Thoracic aorta endothelial cell (primary cell): ENCODE measurements around the gene RECQL5. TPM values are rescaled to one million over a fixed set of nuclear protein-coding genes. Genes with fewer than 3 reads are reported as not detected.

Experiments
- total RNA-seq: library from RNA; depleted of rRNA; stranded (reverse); fragments of >200 nt; gene quantifications from 2 replicates; pipeline ENCODE4 v1.2.3, GENCODE V29; 2012

The RECQL5 gene
- total RNA-seq, result 20.2 and 20.8 TPM in 2 replicates

DNA sequence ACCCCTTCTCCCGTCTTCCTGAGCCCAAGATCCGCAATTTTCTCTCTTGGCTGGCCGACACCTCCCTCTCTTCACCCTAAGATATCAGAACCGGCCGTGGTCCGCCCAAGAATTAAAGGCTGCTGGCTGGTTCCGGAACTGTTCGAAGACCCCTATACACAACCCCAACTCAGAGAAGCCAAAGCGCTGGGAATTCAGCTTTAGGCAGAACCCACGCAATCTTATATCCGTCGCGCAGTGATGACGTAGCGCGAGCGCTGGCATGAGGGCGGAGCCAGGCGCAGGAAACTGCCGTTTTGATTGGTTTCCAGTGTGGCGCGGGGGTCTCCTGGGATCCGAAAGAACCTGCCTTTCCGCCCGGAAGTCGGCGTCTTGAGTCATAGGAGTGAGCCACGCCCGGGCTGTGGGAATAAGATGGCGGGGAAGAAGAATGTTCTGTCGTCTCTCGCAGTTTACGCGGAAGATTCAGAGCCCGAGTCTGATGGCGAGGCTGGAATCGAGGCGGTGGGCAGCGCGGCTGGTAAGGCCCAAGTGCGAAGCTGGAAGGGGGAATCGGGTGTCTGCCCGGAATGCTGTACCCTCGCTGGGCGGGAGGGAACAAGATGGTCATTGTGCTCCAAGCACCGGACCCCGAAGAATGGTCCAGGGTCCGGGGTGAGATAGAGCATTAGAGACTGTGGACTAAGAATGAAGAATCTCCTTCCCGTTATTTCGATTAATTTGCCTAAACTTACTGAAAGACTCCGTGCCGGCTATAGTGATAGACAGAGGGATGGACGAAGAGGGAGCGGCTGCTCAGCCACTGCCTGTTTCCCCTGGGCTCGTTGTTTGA lies at the start of gene RECQL5, which contains the start of gene SAP30BP:
Gene RECQL5 (minus strand): TSS at position 196 of the 832 bp plus-strand sequence. CDS start 597 bp downstream, outside the sequence.
Gene SAP30BP (plus strand): TSS at position 380 of the 832 bp plus-strand sequence. CDS start 35 bp downstream, at position 415.

DNA sequence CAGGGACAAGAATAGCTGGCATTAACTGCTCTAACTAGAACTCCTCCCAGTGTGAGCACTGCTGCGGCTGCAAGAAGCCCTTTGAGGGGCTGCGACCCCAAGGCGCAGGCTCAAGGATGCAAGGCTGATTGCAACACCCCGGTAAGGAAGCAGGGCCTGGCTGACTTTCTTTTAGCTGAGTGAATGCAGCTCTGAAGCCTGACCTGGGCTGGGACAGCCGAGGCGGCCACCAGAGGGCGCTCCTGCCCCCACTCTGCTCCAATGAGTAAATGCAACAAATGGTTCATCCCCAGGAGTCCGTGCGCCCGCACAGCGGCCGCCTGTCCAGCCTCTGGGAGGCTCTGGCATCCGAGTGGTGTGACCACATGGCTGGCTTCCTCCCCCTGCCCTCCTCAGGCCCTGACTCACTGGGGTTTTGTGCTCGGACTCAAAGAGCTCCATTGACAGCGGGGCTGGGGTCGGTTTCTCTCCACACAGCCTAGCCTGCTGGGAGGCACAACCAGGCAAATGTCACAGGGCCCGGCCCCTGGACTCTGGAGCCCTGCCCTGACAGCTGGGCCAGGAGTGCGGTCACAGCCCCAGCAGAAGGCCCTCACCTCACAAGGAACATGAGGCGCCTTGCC lies 34.0 kb downstream of the RECQL5 start, which contains the start of gene SMIM5:
Gene SMIM5 (plus strand): TSS at position 572 of the 623 bp plus-strand sequence. CDS start 6,768 bp downstream, outside the sequence.

DNA sequence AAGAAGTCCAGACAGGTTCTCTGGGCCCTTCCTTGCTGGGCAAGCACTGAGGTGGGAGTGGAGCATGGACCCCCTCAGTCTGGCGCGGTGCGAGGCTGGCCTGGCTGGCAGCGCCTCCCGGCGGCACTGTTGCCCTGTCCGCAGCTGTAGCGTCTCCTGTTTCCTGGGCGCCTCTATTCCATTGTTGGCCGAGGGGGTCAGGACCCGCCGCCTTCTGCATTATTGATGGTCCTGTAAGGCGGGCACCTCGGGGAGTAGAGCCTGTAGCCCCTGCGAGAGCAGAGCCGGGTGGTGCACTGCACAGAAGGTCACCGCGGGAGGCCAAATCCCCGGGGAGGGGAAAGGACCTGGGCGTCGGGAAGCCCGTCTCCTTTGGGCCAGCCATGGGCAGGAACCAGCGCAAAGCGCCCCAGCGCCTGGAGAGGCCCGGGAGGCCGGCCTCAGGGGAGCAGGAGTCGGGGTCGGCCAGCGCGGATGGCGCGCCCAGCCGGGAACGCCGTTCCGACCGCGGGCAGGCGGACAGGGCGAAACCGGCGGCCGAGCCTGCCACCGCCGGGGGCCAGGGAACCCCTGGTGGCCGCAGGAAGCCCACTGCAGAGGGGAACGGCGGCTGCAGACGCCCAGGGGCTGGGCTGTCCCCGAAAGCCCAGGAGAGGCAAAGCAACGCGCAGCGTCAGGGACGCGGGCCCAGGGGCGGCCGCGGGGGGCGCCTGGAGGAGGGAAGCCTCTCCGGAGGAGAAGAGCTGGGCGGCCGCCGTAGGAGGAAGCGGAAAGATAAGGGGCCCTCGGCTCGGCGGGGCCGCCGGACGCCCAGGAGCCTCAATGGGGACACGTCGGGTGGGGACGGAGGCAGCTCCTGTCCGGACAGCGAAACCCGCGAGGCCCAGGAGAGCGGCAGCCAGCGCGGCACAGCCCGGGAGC lies 79.0 kb downstream of the RECQL5 start, which contains the start of gene MYO15B:
Gene MYO15B (plus strand): TSS at position 126 of the 921 bp plus-strand sequence. CDS start 258 bp downstream, at position 384.

Other genes with a start within 250 kb of the RECQL5 start
- gene TMEM94, start 210.5 kb downstream of the RECQL5 start, total RNA-seq, result 34.3 and 46.4 TPM in 2 replicates
- 11.8 and 14.9 TPM in 2 replicates for gene CASKIN2, start 151.6 kb downstream of the RECQL5 start, total RNA-seq
- 10.1 and 14.7 TPM in 2 replicates for gene TSEN54, start 150.6 kb downstream of the RECQL5 start, total RNA-seq
- gene LLGL2, start 141.5 kb downstream of the RECQL5 start, total RNA-seq, result 4.0 and 4.5 TPM in 2 replicates
- gene MYO15B, start 79.4 kb downstream of the RECQL5 start, total RNA-seq, result 6.3 and 11.6 TPM in 2 replicates
- under 0.01 TPM in 1 of 2 replicates, not detected in the other for gene SMIM5, start 33.7 kb downstream of the RECQL5 start, total RNA-seq
- gene SAP30BP, start 184 bp upstream of the RECQL5 start, total RNA-seq, result 78.5 and 94.8 TPM in 2 replicates
- 3.7 TPM in 2 replicates for gene ITGB4, start 54.3 kb upstream of the RECQL5 start, total RNA-seq
- 37.8 and 42.7 TPM in 2 replicates for gene GALK1, start 98.0 kb upstream of the RECQL5 start, total RNA-seq
- 18.5 and 23.1 TPM in 2 replicates for gene UNK, start 117.7 kb upstream of the RECQL5 start, total RNA-seq
- 3.5 and 3.7 TPM in 2 replicates for gene UNC13D, start 177.2 kb upstream of the RECQL5 start, total RNA-seq
- 21.3 and 38.9 TPM in 2 replicates for gene WBP2, start 188.2 kb upstream of the RECQL5 start, total RNA-seq
- 21.5 and 38.1 TPM in 2 replicates for gene TRIM47, start 211.4 kb upstream of the RECQL5 start, total RNA-seq
- gene TRIM65, start 229.8 kb upstream of the RECQL5 start, total RNA-seq, result 16.9 and 26.8 TPM in 2 replicates
- gene MRPL38, start 237.7 kb upstream of the RECQL5 start, total RNA-seq, result 37.6 and 43.0 TPM in 2 replicates